GM12875 (cell line): ENCODE measurements around the gene TRIM46.

ENCODE experiments used
- H3K4me3 ChIP-seq: one replicate; pipeline ENCODE4 v1.5.1; 2011; ENCODE audit warnings: low read depth, low read length, control low read depth
- TF ChIP-seq, protein P1 (sequence below): IDR thresholded peaks from 2 replicates; pipeline ENCODE4 v1.5.1; 2011; ENCODE audit warnings: low read depth, mild to moderate bottlenecking, control low read depth, inconsistent platforms, low read length, moderate library complexity, borderline replicate concordance; ENCODE audit not compliant: insufficient read depth

TRIM46 gene

DNA sequence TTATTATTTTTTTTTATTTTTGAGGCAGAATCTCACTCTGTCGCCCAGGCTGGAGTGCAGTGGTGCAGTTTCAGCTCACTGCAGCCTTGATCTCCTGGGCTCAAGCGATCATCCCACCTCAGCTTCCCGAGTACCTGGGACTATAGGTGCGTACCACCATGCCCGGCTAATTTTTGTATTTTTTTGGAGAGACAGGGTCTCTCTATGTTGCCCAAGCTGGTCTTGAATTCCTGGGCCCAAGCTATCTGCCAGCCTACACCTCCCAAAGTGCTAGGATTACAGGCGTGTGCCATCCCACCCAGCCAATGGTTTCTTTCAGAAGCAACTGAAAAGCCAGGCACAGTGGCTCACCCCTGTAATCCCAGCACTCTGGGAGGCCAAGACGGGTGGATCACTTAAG, 2.8 kb upstream of the TRIM46 start:
- TF ChIP-seq, protein P1, sequence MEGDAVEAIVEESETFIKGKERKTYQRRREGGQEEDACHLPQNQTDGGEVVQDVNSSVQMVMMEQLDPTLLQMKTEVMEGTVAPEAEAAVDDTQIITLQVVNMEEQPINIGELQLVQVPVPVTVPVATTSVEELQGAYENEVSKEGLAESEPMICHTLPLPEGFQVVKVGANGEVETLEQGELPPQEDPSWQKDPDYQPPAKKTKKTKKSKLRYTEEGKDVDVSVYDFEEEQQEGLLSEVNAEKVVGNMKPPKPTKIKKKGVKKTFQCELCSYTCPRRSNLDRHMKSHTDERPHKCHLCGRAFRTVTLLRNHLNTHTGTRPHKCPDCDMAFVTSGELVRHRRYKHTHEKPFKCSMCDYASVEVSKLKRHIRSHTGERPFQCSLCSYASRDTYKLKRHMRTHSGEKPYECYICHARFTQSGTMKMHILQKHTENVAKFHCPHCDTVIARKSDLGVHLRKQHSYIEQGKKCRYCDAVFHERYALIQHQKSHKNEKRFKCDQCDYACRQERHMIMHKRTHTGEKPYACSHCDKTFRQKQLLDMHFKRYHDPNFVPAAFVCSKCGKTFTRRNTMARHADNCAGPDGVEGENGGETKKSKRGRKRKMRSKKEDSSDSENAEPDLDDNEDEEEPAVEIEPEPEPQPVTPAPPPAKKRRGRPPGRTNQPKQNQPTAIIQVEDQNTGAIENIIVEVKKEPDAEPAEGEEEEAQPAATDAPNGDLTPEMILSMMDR = no peak

DNA sequence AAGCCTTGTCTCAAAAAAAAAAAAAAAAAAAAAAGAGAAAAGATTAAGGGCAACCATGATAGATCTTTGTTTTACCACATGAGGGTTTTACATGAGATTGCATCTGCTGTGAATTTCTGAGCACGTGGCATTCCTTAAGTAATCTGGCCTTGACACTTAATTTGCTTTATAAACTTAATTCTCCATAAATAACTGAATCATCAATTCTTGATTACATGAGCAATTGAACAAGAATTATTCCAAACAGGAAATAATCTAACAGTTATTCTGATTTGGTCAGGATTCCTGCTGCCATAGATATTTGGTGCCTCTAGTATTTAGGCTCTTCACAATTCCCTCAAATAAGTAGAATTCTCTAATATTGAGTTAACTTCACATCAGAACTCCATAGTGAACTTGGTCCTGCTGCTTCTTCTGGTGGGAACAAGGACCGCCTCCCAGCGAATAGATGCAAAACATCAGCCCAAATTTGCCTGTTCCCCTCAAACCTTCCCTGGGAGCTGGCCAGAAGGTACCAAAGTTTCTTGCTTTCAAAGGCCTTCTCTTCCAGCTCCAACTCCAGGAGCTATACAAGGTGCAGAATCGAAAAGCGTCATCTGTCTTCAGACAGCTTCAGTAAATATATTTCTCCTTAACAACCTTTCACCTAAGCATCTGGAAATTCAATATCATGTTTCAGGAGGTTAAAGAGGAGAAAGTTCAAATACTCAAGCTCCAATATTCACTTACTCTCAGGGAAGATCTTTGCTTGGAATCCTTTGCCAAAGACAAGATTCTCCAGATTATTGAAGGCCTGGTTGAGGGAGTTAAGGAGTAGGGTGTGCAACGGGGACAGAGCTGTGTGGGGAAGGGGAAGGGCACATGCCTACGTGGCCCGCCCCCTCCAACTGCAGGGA, 1.6 kb upstream of the TRIM46 start:
- H3K4me3 ChIP-seq = peak overlapping the region; percentile 89
- TF ChIP-seq, protein P1 = no peak

More for the DNA sequence above, 2.8 kb upstream of the TRIM46 start:
- no peak overlapping the region for H3K4me3 ChIP-seq

DNA sequence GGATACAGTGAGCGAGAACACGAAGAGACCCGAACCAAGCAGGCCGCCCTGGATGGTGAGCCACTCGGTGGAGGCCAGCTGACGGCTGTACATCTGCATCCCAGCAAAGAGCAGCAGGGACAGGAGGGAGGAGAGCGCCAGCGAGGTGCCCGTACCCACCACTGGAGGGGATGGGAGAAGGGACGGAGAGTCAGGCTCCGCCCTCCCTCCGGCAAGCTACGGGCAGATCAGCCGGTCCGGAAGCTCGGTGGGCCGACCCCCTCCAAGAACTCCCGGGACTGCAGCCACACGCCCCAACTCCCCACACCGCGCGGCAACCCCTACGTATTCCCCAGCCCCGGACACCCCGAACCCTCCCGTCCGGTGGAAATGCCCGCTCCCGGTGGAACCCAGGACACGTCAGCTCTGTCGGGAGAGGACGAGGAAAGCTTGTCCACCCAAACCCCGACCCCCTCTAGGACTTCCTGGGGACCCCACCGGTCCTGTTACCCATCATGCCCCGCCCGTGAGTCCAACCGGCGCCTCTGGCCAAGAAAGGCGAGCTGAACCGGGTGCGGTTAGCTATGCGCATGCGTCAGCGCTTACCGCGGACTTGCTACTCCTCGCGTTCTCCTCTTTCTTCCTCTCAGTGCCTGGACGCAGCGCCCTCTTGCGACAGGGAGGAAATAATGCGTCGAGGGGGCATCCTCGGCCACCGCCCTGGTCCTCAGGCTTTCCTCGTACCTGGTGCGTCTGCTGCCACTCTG, 744 bp upstream of the TRIM46 start, which contains the start of gene KRTCAP2:
KRTCAP2 (minus strand) TSS at position 573 of the 746 bp plus-strand sequence; CDS start at position 493, 80 bp downstream.
- peak within 1 kb of the TSS; percentile 89 for H3K4me3 ChIP-seq
- TF ChIP-seq, protein P1 = peak; percentile 94

DNA sequence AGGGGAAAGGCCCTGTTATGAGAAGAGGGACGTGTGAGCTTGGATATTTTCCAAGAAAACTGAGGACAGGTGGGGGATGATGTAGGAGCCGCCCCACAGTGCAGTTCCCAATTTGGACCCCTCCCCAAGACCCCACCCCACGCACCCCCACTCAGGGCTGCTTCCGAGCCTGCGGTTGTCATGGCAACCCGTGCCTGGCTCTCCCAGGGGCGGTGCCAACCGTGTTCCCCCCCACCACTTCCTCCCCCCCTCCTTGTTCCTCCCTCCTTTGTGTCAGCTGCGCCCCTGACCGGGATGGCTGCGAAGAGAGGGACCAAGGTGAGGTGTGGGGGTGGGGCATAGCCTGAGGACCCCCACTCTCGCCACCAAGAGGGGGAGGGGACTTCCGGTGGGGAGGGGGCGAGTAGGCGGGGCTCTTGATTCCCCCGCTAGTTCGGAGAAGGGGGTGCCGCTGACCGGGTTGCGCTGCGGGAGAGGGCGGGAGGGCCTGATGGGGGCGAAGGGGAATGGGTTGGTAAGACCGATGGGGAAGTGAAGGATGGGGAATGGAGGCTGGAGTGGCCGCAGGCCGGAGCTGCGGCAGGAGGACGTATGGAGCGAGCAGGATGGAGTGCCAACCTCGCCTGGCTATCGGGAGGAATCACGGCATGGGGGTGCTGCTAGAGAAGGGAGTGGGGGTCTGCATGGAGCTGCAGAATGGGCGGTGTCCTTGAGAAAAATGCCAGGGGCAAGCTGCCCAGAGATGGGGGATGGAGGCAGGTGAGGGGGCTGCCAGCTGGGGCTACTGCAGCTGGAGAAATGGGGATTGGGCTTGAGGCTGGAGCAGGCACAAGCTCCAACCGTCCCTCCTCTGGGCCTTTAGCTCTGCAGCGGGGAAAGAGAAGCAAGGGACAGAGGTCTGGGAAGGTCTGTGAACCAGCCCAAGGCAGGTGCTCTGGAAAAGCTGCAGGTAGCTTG, 953 bp downstream of the TRIM46 start:
- H3K4me3 ChIP-seq = no peak overlapping the region

DNA sequence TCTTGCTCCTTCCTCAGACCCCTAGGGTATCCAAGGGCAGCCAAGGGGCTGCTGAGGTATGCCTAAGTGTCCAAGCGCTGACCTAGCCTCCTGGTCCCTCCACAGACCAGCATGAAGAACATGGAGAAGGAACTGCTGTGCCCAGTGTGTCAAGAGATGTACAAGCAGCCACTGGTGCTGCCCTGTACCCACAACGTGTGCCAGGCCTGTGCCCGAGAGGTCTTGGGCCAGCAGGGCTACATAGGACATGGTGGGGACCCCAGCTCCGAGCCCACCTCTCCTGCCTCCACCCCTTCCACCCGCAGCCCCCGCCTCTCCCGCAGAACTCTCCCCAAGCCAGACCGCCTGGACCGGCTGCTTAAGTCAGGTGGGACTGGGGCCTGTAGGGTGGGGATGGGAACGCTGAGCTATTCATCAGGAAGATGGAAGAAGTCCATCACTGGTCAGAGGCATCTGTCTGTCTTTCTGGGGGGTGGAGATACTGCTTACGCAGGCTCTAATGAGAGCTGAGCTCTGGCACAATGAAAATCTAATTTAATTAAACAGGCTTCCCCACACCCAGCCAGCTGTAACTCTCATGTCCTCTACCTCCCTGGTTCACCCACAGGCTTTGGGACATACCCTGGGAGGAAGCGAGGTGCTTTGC, 1.8 kb downstream of the TRIM46 start:
- H3K4me3 ChIP-seq = no peak overlapping the region
- TF ChIP-seq, protein P1 = no peak

More for the DNA sequence above, 953 bp downstream of the TRIM46 start:
- TF ChIP-seq, protein P1 = no peak

DNA sequence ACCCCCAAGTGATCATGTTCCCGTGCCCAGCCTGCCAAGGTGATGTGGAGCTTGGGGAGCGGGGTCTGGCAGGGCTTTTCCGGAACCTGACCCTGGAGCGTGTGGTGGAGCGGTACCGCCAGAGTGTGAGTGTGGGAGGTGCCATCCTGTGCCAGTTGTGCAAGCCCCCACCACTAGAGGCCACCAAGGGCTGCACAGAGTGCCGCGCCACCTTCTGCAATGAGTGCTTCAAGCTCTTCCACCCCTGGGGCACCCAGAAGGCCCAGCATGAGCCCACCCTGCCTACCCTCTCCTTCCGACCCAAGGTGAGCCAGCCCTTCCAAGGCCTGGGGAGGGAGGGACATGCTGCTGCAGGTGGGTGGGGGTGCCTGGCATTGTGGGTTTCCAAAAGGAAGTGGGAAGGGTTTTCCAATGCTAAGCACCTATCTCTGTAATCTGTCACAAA, 2.3 kb downstream of the TRIM46 start:
- TF ChIP-seq, protein P1 = 0 out of 2 replicates have a peak, but pooled peaks have one; percentile 20
- no peak overlapping the region for H3K4me3 ChIP-seq
